ENCODE results near the gene CAMKK2. TPM values are rescaled to one million over a fixed set of nuclear protein-coding genes. Genes with fewer than 3 reads are reported as not detected.

The CAMKK2 gene
- total and polyA plus RNA-seq, 2 of the 13 experiments (the other 11 are each of a cell fraction or from before 2014, with no cell fraction given) = 18.8 to 20.0 TPM

GRCh38 chr12:121264135-121264534, 32.4 kb downstream of the CAMKK2 start (continued):
- TF ChIP-seq, protein P1, sequence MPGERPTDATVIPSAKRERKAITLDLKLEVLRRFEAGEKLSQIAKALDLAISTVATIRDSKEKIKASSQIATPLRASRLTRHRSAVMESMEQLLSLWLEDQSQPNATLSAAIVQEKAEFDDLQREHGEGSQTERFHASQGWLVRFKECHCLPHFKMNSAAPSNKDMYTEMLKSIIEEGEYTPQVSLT (CRISPR knock-in tag; IDR thresholded peaks at IDR 0.05; ENCODE audit: borderline replicate concordance, low read depth) = no peak
- no peak for TF ChIP-seq ZNF724P (CRISPR knock-in tag; IDR thresholded peaks at IDR 0.05; ENCODE audit: borderline replicate concordance)
- TF ChIP-seq ZNF572 (CRISPR knock-in tag; IDR thresholded peaks at IDR 0.05) = no peak
- TF ChIP-seq ZNF343 (CRISPR knock-in tag; IDR thresholded peaks at IDR 0.05) = no peak

DNA sequence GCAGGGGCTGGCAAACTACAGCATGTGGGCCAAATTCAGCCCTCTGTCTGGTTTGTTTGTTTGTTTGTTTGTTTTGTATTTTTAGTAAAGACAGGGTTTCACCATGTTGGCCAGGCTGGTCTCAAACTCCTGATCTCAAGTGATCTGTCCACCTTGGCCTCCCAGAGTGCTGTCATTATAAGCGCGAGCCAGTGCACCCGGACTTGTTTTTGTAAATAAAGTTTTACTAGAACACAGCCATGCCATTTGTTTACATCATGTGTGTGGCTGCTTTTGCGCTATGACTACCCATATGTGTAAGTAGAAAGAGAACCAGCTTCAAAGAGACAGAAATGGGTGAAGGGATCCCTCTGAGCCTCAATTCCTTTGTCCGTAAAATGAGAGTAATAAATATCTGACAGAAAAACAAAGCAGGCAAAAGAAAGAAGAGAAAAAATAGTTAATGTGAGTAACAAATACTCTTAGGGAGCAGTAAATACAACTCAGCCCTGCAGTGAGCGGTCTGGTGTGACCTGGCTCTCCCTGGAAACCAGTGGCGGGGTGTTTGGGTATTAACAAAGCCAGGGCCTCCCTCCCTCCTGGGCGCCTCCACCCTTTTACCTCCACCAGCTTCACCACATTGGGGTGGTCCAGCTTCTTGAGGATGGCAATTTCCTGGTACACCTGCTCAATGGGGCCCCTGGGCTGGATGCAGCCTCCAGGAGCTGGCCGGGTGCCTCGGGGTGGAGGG, 33.1 kb downstream of the CAMKK2 start:
- FAIRE-seq = no peak
- Histone ChIP-seq H3K4me1 (ENCODE audit: insufficient read depth, low read length) (no peaks in the 10 kb centered on the region), H3K27me3 (ENCODE audit: control insufficient read depth in 1 of 2, insufficient read depth in 2 of 2, low read length in 2 of 2) (no peaks in the 10 kb centered on the region), H3K36me3 (replicated peaks in 1 of 2; ENCODE audit: control insufficient read depth in 1 of 2, insufficient read depth in 2 of 2, low read length in 2 of 2) (peaks cover 11 to 49% of the 10 kb centered on the region in 2 experiments), H3K79me2 (ENCODE audit: insufficient read depth, low read length) (no peaks in the 10 kb centered on the region), H3K4me3 (replicated peaks in 1 of 3; ENCODE audit: insufficient read depth in 1 of 3, low read depth in 2 of 3, low read length in 3 of 3) (no peak overlapping the region), H2AFZ (ENCODE audit: low read length) (no peak overlapping the region), H4K20me1 (ENCODE audit: insufficient read depth, low read length) (no peaks in the 10 kb centered on the region), H3K4me2 (ENCODE audit: low read depth, low read length) (no peak overlapping the region), H3K27ac (ENCODE audit: extremely low read length, insufficient read depth, low read length) (no peak overlapping the region), H3K9me3 (ENCODE audit: low read length) (no peaks in the 10 kb centered on the region), H3K9ac (ENCODE audit: insufficient read depth, low read depth, low read length) (no peak overlapping the region)
- POLR2A ChIA-PET = no interaction called here
- ATAC-seq = no peak
- no peak for DNase-seq (ENCODE audit: low spot score)
- in situ Hi-C loops (cut with HindIII; ENCODE audit: extremely low pct_ligation_motif_present, low pct_unique_long_range_greater_than_20kb) (no loop called here), intact Hi-C loops (cut with micrococcal nuclease; ENCODE audit: unreplicated experiment) (no loop called here)
- CTCF ChIA-PET (ENCODE audit: low intra/inter-chr PET ratio, low total read pairs) = no interaction called here
- WGBS (ENCODE audit: low lambda C conversion rate) = 98% methylated on average over 10 of the region's 10 CpGs
- no TSS peak for BruUV-seq (replicated peaks)
- TF ChIP-seq ZBTB43 (CRISPR knock-in tag; conservative IDR thresholded peaks at IDR 0.05) = no peak
- TF ChIP-seq ZNF766 (CRISPR knock-in tag; IDR thresholded peaks at IDR 0.05; ENCODE audit: borderline replicate concordance) = no peak
- no peak for TF ChIP-seq ZNF891 (CRISPR knock-in tag; IDR thresholded peaks at IDR 0.05)
- TF ChIP-seq SOX6 (IDR thresholded peaks at IDR 0.05) = no peak
- TF ChIP-seq SOX6 (CRISPR knock-in tag; IDR thresholded peaks at IDR 0.05) = no peak
- TF ChIP-seq AHR (CRISPR knock-in tag; IDR thresholded peaks at IDR 0.05) = no peak
- no peak for TF ChIP-seq ARNT2 (CRISPR knock-in tag; IDR thresholded peaks at IDR 0.05; ENCODE audit: low read depth)
- TF ChIP-seq JARID2 (CRISPR knock-in tag; IDR thresholded peaks at IDR 0.05; ENCODE audit: insufficient replicate concordance) = no peak
- no peak for TF ChIP-seq ZBTB44 (CRISPR knock-in tag; IDR thresholded peaks at IDR 0.05)
- TF ChIP-seq ZNF451 (CRISPR knock-in tag; IDR thresholded peaks at IDR 0.05) = no peak
- no peak for TF ChIP-seq MTERF4 (CRISPR knock-in tag; IDR thresholded peaks at IDR 0.05)
- TF ChIP-seq DNMT3B (CRISPR knock-in tag; conservative IDR thresholded peaks at IDR 0.05) = no peak
- no peak for TF ChIP-seq E2F2 (CRISPR knock-in tag; IDR thresholded peaks at IDR 0.05; ENCODE audit: borderline replicate concordance)
- no peak for TF ChIP-seq ASH2L (IDR thresholded peaks at IDR 0.05; ENCODE audit: insufficient read length, low read depth, low read length)
- no peak for TF ChIP-seq KDM4B (CRISPR knock-in tag; IDR thresholded peaks at IDR 0.05)
